SK-N-SH (cell line): Measurements from ENCODE around the gene SPATA2. TPM values are rescaled to one million over a fixed set of nuclear protein-coding genes. Genes with fewer than 3 reads are reported as not detected.

Experiments
- CTCF ChIA-PET: fragments of 300-600, 350-600 bp; formaldehyde crosslinking; extraction: SDS; loops from one replicate; lab custom pipeline; 2021; lab: Yijun Ruan, JAX
- POLR2A ChIA-PET: fragments of 350-600 bp; sonication (Branson Sonifier 250); formaldehyde crosslinking; extraction: SDS; loops from one replicate; lab custom pipeline; 2020; ENCODE audit warnings: antibody characterized with exemption, inconsistent platforms; lab: Yijun Ruan, JAX
- DNase-seq: peaks from one replicate; pipeline ENCODE4 v3.0.0; 2012
- H2AFZ ChIP-seq: fragments of 200-600 bp; sonication (generic); 2 replicates; pipeline ENCODE4 v1.8.1; 2016; ENCODE audit warnings: antibody characterized with exemption, mild to moderate bottlenecking, low read depth
- H3F3A ChIP-seq: fragments of 200-600 bp; sonication (generic); replicated peaks from 2 replicates; pipeline ENCODE3; 2016; ENCODE audit warnings: antibody characterized with exemption, mild to moderate bottlenecking; ENCODE audit not compliant: insufficient read depth
- H3K27ac ChIP-seq, 2 experiments: fragments of 200-500 bp in 1 of 2; fragments of 200-600 bp in 1 of 2; sonication (Bioruptor generic) in 1 of 2; sonication (generic), shearing (Covaris generic) in 1 of 2; 2 replicates each; pipeline versions ENCODE4 v1.5.1 to v1.6.1; 2014 to 2016; ENCODE audit warnings: low read depth in 2 of 2, inconsistent platforms in 1 of 2, low read length in 1 of 2, mild to moderate bottlenecking in 1 of 2, mixed read lengths in 1 of 2
- H3K27me3 ChIP-seq: fragments of 200-600 bp; sonication (generic), shearing (Covaris generic); 2 replicates; pipeline ENCODE4 v1.6.1; 2016; ENCODE audit warnings: mixed run types; ENCODE audit not compliant: insufficient read depth
- H3K36me3 ChIP-seq, 2 experiments: fragments of 200-500 bp in 1 of 2; fragments of 200-600 bp in 1 of 2; sonication (Bioruptor generic) in 1 of 2; sonication (generic) in 1 of 2; replicated peaks in 1 of 2; 2 replicates each; pipeline versions ENCODE3 to v1.5.1; 2014 to 2016; ENCODE audit warnings: low read length in 1 of 2, mild to moderate bottlenecking in 1 of 2; ENCODE audit not compliant: insufficient read depth in 2 of 2, control insufficient read depth in 1 of 2
- H3K4me1 ChIP-seq, 2 experiments: fragments of 200-500 bp in 1 of 2; fragments of 200-600 bp in 1 of 2; sonication (Bioruptor generic) in 1 of 2; sonication (generic), shearing (Covaris generic) in 1 of 2; 2 replicates each; pipeline versions ENCODE4 v1.5.1 to v1.6.1; 2014 to 2016; ENCODE audit warnings: low read depth in 1 of 2, low read length in 1 of 2, mixed run types in 1 of 2; ENCODE audit not compliant: insufficient read depth in 2 of 2, control insufficient read depth in 1 of 2
- H3K4me2 ChIP-seq: fragments of 200-600 bp; sonication (generic), shearing (Covaris generic); 2 replicates; pipeline ENCODE4 v1.6.1; 2017; ENCODE audit warnings: mixed run types
- H3K4me3 ChIP-seq, 2 experiments: fragments of 200-500 bp in 1 of 2; fragments of 200-600 bp in 1 of 2; sonication (Bioruptor generic) in 1 of 2; sonication (generic), shearing (Covaris generic) in 1 of 2; 2 replicates each; pipeline versions ENCODE4 v1.5.1 to v1.8.1; 2014 to 2016; ENCODE audit warnings: low read depth in 2 of 2, inconsistent platforms in 1 of 2, low read length in 1 of 2, mild to moderate bottlenecking in 1 of 2, mixed read lengths in 1 of 2, moderate library complexity in 1 of 2
- H3K79me2 ChIP-seq: fragments of 200-600 bp; sonication (generic); 2 replicates; pipeline ENCODE4 v1.8.1; 2017; ENCODE audit warnings: mild to moderate bottlenecking; ENCODE audit not compliant: insufficient read depth
- H3K9ac ChIP-seq: fragments of 200-600 bp; sonication (generic); 2 replicates; pipeline ENCODE4 v1.6.1; 2017; ENCODE audit warnings: mixed run types
- H3K9me2 ChIP-seq: fragments of 200-600 bp; sonication (generic); 2 replicates; pipeline ENCODE4 v1.6.1; 2017; ENCODE audit warnings: mixed run types
- H3K9me3 ChIP-seq: fragments of 200-600 bp; sonication (generic); 2 replicates; pipeline ENCODE4 v1.6.1; 2017; ENCODE audit warnings: mixed run types, mild to moderate bottlenecking, moderate library complexity
- H4K20me1 ChIP-seq: fragments of 200-600 bp; sonication (generic); 2 replicates; pipeline ENCODE4 v1.6.1; 2017; ENCODE audit warnings: mild to moderate bottlenecking, mixed run types; ENCODE audit not compliant: insufficient read depth
- CTCF ChIP-seq: fragments of 200-600 bp; sonication (generic); IDR thresholded peaks from 2 replicates; pipeline ENCODE4 v1.6.1; 2017; ENCODE audit warnings: antibody characterized with exemption, mild to moderate bottlenecking, moderate library complexity
- ELF1 ChIP-seq: IDR thresholded peaks from 2 replicates; pipeline ENCODE4 v1.4.0; 2012
- EZH2phosphoT487 ChIP-seq: fragments of 200-600 bp; sonication (generic); IDR thresholded peaks from 2 replicates; pipeline ENCODE4 v1.6.1; 2017; ENCODE audit warnings: low read depth, mixed run types, mild to moderate bottlenecking, antibody characterized with exemption, moderate library complexity, borderline replicate concordance
- FOSL2 ChIP-seq: IDR thresholded peaks from 2 replicates; pipeline ENCODE4 v1.4.0; 2012; ENCODE audit warnings: low read depth, mild to moderate bottlenecking, moderate library complexity, borderline replicate concordance
- FOXJ3 ChIP-seq: sonication (generic); formaldehyde crosslinking; IDR thresholded peaks from 2 replicates; pipeline ENCODE4 v1.5.1; 2020; ENCODE audit warnings: mild to moderate bottlenecking, missing genetic modification reagents
- FOXM1 ChIP-seq: IDR thresholded peaks from 2 replicates; pipeline ENCODE4 v1.4.0; 2012; ENCODE audit warnings: low read depth, mild to moderate bottlenecking
- GABPA ChIP-seq: IDR thresholded peaks from 2 replicates; pipeline ENCODE4 v1.4.0; 2012; ENCODE audit warnings: low read depth, mild to moderate bottlenecking
- GATA2 ChIP-seq: sonication (generic); formaldehyde crosslinking; IDR thresholded peaks from 2 replicates; pipeline ENCODE4 v1.5.0; 2020; ENCODE audit warnings: mild to moderate bottlenecking, missing genetic modification reagents
- MEF2A ChIP-seq: IDR thresholded peaks from 2 replicates; pipeline ENCODE4 v1.4.0; 2012; ENCODE audit warnings: low read depth, borderline replicate concordance
- MXI1 ChIP-seq: IDR thresholded peaks from 2 replicates; pipeline ENCODE4 v1.6.1; 2012; ENCODE audit warnings: mild to moderate bottlenecking, low read depth, low read length, improper control_type of control experiment
- NFIC ChIP-seq: IDR thresholded peaks from 2 replicates; pipeline ENCODE4 v1.4.0; 2012; ENCODE audit warnings: borderline replicate concordance
- NRF1 ChIP-seq: IDR thresholded peaks from 2 replicates; pipeline ENCODE4 v1.6.1; 2012; ENCODE audit warnings: low read depth, mild to moderate bottlenecking, low read length
- POLR2AphosphoS5 ChIP-seq: IDR thresholded peaks from 2 replicates; pipeline ENCODE4 v1.6.1; 2012; ENCODE audit warnings: low read depth, low read length
- RAD21 ChIP-seq: IDR thresholded peaks from 2 replicates; pipeline ENCODE4 v1.6.1; 2012; ENCODE audit warnings: mild to moderate bottlenecking, low read length
- REST ChIP-seq: IDR thresholded peaks from 2 replicates; pipeline ENCODE4 v1.6.1; 2012; ENCODE audit warnings: mild to moderate bottlenecking, low read depth, low read length, moderate library complexity
- RFX5 ChIP-seq: IDR thresholded peaks from 2 replicates; pipeline ENCODE4 v1.6.1; 2012; ENCODE audit warnings: mild to moderate bottlenecking, improper control_type of control experiment, low read length
- TAF1 ChIP-seq: IDR thresholded peaks from 2 replicates; pipeline ENCODE4 v1.6.1; 2012; ENCODE audit warnings: low read depth, mild to moderate bottlenecking, low read length, moderate library complexity, borderline replicate concordance
- TEAD4 ChIP-seq: IDR thresholded peaks from 2 replicates; pipeline ENCODE4 v1.4.0; 2012; ENCODE audit warnings: mild to moderate bottlenecking, borderline replicate concordance; ENCODE audit not compliant: insufficient read depth
- USF1 ChIP-seq: IDR thresholded peaks from 2 replicates; pipeline ENCODE4 v1.4.0; 2012; ENCODE audit warnings: low read depth, borderline replicate concordance
- ZBTB33 ChIP-seq: IDR thresholded peaks from 2 replicates; pipeline ENCODE4 v1.4.0; 2012; ENCODE audit warnings: low read depth, borderline replicate concordance
- WGBS: methylation state at CpG from one replicate; pipeline ENCODE4 v1.1.6; 2017; ENCODE audit warnings: low lambda C conversion rate; 5-methylcytosine and 5-hydroxymethylcytosine counted together
- polyA plus RNA-seq, 3 experiments: library from polyadenylated mRNA; depleted of rRNA; stranded (reverse); fragments of >200 nt; gene quantifications; 2 replicates each; pipeline ENCODE4 v1.2.3, GENCODE V29; 2012

SPATA2 gene
- polyA plus RNA-seq, 1 of the 3 experiments (the other 2 are of a cell fraction): 7.2 TPM

GRCh38 chr20:49905415-49906091 is 9.8 kb downstream of the SPATA2 start (continued):
- no peak for TF ChIP-seq REST
- TF ChIP-seq MXI1: no peak
- TF ChIP-seq RFX5: no peak
- TF ChIP-seq FOSL2: no peak
- TF ChIP-seq, all 33 proteins: peak for 0

- Histone ChIP-seq H3F3A (no peaks in the 10 kb centered on the region), H3K9ac (no peak overlapping the region), H3K9me2 (no peaks in the 10 kb centered on the region), H3K36me3 (peaks cover 9 to 46% of the 10 kb centered on the region in 2 experiments), H3K4me1 (peaks cover 0 to 10% of the 10 kb centered on the region in 2 experiments; a peak in 1 of 4 replicates), H3K79me2 (peaks cover 9% of the 10 kb centered on the region), H3K27me3 (no peaks in the 10 kb centered on the region), H3K4me3 (no peak overlapping the region), H2AFZ (no peak overlapping the region), H4K20me1 (peaks cover 2% of the 10 kb centered on the region; the same call in 1 of the 2 replicates), H3K27ac (no peak overlapping the region), H3K9me3 (no peaks in the 10 kb centered on the region), H3K4me2 (no peak overlapping the region)
- 92% methylated on average over 16 of the region's 17 CpGs for WGBS
- DNase-seq: no peak
- TF ChIP-seq FOXM1 (no peak), FOXJ3 (CRISPR knock-in tag) (no peak), TAF1 (no peak), TEAD4 (no peak), CTCF (no peak), NRF1 (no peak), USF1 (no peak), RAD21 (no peak), POLR2AphosphoS5 (no peak), GABPA (no peak), NFIC (no peak), GATA2 (CRISPR knock-in tag) (no peak), ZBTB33 (no peak), ELF1 (no peak), MXI1 (no peak), EZH2phosphoT487 (no peak), MEF2A (no peak)
- CTCF ChIA-PET: interaction anchor here (0.8 to 5.8 kb wide), 5 partner anchors 8 to 362 kb away, joined by 3 to 32 read pairs (median 4); no protein-coding TSS in a partner anchor
- POLR2A ChIA-PET: no interaction called here
These were observed 10.7 kb downstream of the SPATA2 start for GRCh38 chr20:49904440-49905214.
